Activated CD8-positive, alpha-beta T cell treated with anti-CD3 and anti-CD28 coated beads for 36 hours (primary cell): Measurements from ENCODE around the gene PROM2. TPM values are rescaled to one million over a fixed set of nuclear protein-coding genes. Genes with fewer than 3 reads are reported as not detected.

Experiments used
- ATAC-seq: fragments of 200-7000 bp; cut with Tn5 transposase; one replicate; pipeline ENCODE4 v1.10.0; 2021; ENCODE audit warnings: mild to moderate bottlenecking, moderate library complexity
- CTCF ChIA-PET: fragments of 350-600 bp; sonication (Branson Sonifier 250); formaldehyde crosslinking; loops from one replicate; lab custom pipeline; 2021; ENCODE audit warnings: antibody characterized with exemption; lab: Charles Lee
- POLR2A ChIA-PET: fragments of 350-600 bp; sonication (Branson Sonifier 250); formaldehyde crosslinking; loops from one replicate; lab custom pipeline; 2021; ENCODE audit warnings: antibody characterized with exemption; lab: Charles Lee
- DNase-seq: peaks from one replicate; pipeline ENCODE4 v3.0.0-alpha.2; 2020
- H3K27ac Mint-ChIP-seq: one replicate; pipeline ENCODE4 v1.8.0; 2021; ENCODE audit warnings: mild to moderate bottlenecking, mixed read lengths
- H3K27me3 Mint-ChIP-seq: one replicate; pipeline ENCODE4 v1.8.0; 2021; ENCODE audit warnings: mixed read lengths
- H3K36me3 Mint-ChIP-seq: one replicate; pipeline ENCODE4 v1.8.0; 2021; ENCODE audit warnings: low read depth, mixed read lengths
- H3K4me1 Mint-ChIP-seq: one replicate; pipeline ENCODE4 v1.8.0; 2021; ENCODE audit warnings: low read depth, mixed read lengths
- H3K4me3 Mint-ChIP-seq: one replicate; pipeline ENCODE4 v1.8.0; 2021; ENCODE audit warnings: mild to moderate bottlenecking, moderate library complexity, mixed read lengths
- H3K9me3 Mint-ChIP-seq: one replicate; pipeline ENCODE4 v1.8.0; 2021; ENCODE audit warnings: mixed read lengths
- CTCF ChIP-seq: fragments of 200-600 bp; IDR thresholded peaks from one replicate; pipeline ENCODE4 v1.8.0; 2022; ENCODE audit warnings: antibody characterized with exemption, mild to moderate bottlenecking
- intact Hi-C: fragments of 100-400 bp; cut with micrococcal nuclease; formaldehyde crosslinking; loops from one replicate; pipeline ENCODE4 v1.10.0; 2022
- total RNA-seq, 2 experiments: library from RNA; stranded (reverse); gene quantifications; one replicate each; pipeline ENCODE4 v1.2.3, GENCODE V29; 2021

Gene PROM2
- total RNA-seq, 2 experiments from 2014 or later, result 0.47 to 1.2 TPM

GRCh38 chr2:95272781-95273180 is 1.5 kb upstream of the PROM2 start:
- CTCF ChIA-PET, result no interaction called here
- Mint-ChIP-seq H3K27ac (no peak overlapping the region), H3K27me3 (no peaks in the 10 kb centered on the region), H3K9me3 (no peaks in the 10 kb centered on the region), H3K4me1 (no peaks in the 10 kb centered on the region), H3K4me3 (no peak overlapping the region), H3K36me3 (no peaks in the 10 kb centered on the region)
- intact Hi-C loops, result no loop called here
- DNase-seq (no peak), ATAC-seq (no peak)
- POLR2A ChIA-PET, result no interaction called here
- no peak for TF ChIP-seq CTCF

- no peak overlapping the region for H3K27ac Mint-ChIP-seq
- DNase-seq, result no peak
- intact Hi-C loops, result no loop called here
- H3K36me3 Mint-ChIP-seq, result no peaks in the 10 kb centered on the region
- CTCF ChIA-PET, result no interaction called here
- H3K4me1 Mint-ChIP-seq, result no peaks in the 10 kb centered on the region
- POLR2A ChIA-PET, result no interaction called here
- H3K27me3 Mint-ChIP-seq, result no peaks in the 10 kb centered on the region
- no peak for ATAC-seq
- no peaks in the 10 kb centered on the region for H3K9me3 Mint-ChIP-seq
- TF ChIP-seq CTCF, result no peak
- H3K4me3 Mint-ChIP-seq, result no peak overlapping the region
These were observed 521 bp upstream of the PROM2 start for GRCh38 chr2:95273566-95274290.

- no peak overlapping the region for H3K27ac Mint-ChIP-seq
- POLR2A ChIA-PET, result no interaction called here
- intact Hi-C loops, result no loop called here
- H3K4me1 Mint-ChIP-seq, result no peaks in the 10 kb centered on the region
- ATAC-seq (no peak), DNase-seq (no peak)
- CTCF ChIA-PET, result no interaction called here
- no peaks in the 10 kb centered on the region for H3K27me3 Mint-ChIP-seq
- H3K36me3 Mint-ChIP-seq, result no peaks in the 10 kb centered on the region
- no peaks in the 10 kb centered on the region for H3K9me3 Mint-ChIP-seq
- no peak overlapping the region for H3K4me3 Mint-ChIP-seq
- TF ChIP-seq CTCF, result no peak
These were observed 884 bp downstream of the PROM2 start for GRCh38 chr2:95275151-95275515.

- POLR2A ChIA-PET, result no interaction called here
- intact Hi-C loops, result no loop called here
- no peak for TF ChIP-seq CTCF
- Mint-ChIP-seq H3K36me3 (no peaks in the 10 kb centered on the region), H3K9me3 (no peaks in the 10 kb centered on the region), H3K27ac (no peak overlapping the region), H3K27me3 (no peaks in the 10 kb centered on the region), H3K4me1 (no peaks in the 10 kb centered on the region), H3K4me3 (no peak overlapping the region)
- DNase-seq, result no peak
- no peak for ATAC-seq
- CTCF ChIA-PET, result no interaction called here
These were observed 1.5 kb downstream of the PROM2 start for GRCh38 chr2:95275601-95276243.

- TF ChIP-seq CTCF, result no peak
- no peak overlapping the region for H3K27ac Mint-ChIP-seq
- no peaks in the 10 kb centered on the region for H3K27me3 Mint-ChIP-seq
- POLR2A ChIA-PET, result no interaction called here
- DNase-seq, result no peak
- CTCF ChIA-PET, result no interaction called here
- no peaks in the 10 kb centered on the region for H3K4me1 Mint-ChIP-seq
- no peaks in the 10 kb centered on the region for H3K9me3 Mint-ChIP-seq
- intact Hi-C loops, result no loop called here
- H3K36me3 Mint-ChIP-seq, result no peaks in the 10 kb centered on the region
- ATAC-seq, result no peak
- H3K4me3 Mint-ChIP-seq, result no peak overlapping the region
These were observed 2.1 kb downstream of the PROM2 start for GRCh38 chr2:95276244-95276887.
